Cortex of kidney (tissue), 1 donor: ENCODE data around the gene FLYWCH2.
"Not testable (repeated sequence)": the region's sequence is repeated elsewhere in the genome, so short reads cannot be mapped to it uniquely, and the experiment has no call there.

Source experiments
- DNase-seq: peaks from one replicate; lab custom pipeline; 2025; lab: John Stamatoyannopoulos, UW

Gene FLYWCH2

GRCh38 chr16:2938206-2938605 lies 55.2 kb downstream of the FLYWCH2 start:
- DNase-seq, result no peak

DNA sequence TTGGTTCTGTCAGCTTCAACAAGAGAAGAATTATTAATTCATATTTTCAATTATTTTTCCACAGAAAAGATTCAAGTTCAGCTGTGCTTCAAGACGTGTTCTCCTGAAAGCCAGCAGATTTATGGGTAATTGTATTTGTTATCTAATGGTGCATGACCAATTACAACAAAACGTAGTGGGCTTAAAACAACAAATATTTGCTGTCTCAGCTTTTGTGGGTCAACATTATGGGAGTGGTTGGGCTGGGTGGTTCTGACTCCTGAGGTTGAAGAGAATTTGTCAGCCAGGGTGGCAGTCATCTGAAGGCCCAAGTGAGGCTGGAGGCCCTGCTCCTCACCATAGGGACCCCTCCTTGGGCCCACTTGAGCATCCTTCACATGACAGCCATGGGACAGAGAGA lies 57.0 kb downstream of the FLYWCH2 start:
- DNase-seq, result no peak

DNA sequence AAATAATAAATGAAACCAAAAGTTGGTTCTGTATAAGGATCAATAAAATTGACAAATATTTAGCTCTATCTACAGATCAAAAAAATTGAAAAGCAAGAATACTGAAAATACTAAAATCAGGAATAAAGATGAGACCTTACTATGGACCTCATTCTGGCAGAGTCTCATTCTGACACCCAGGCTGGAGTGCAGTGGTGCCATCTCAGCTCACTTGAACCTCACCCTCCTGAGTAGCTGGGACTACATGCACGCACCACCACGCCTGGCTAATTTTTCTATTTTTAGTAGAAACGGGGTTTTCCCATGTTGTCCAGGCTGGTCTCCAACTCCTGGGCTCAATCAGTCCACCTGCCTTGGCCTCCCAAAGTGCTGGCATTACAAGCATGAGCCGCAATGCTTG lies 59.0 kb downstream of the FLYWCH2 start:
- no peak for DNase-seq

DNA sequence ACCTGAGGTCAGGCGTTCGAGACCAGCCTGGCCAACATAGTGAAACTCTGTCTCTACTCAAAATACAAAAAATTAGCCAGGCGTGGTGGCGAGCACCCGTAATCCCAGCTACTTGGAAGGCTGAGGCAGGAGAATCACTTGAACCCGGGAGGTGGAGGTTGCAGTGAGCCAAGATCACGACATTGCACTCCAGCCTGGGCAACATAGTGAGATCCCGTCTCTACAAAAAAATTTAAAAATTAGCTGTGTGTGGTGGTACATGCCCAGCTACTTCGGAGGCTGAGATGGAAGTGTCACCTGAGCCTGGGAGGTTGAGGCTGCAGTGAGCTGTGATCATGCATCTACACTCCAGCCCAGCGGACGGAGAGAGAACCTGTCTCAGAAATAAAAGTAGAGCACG lies 60.7 kb downstream of the FLYWCH2 start:
- DNase-seq, result not testable (repeated sequence)

DNA sequence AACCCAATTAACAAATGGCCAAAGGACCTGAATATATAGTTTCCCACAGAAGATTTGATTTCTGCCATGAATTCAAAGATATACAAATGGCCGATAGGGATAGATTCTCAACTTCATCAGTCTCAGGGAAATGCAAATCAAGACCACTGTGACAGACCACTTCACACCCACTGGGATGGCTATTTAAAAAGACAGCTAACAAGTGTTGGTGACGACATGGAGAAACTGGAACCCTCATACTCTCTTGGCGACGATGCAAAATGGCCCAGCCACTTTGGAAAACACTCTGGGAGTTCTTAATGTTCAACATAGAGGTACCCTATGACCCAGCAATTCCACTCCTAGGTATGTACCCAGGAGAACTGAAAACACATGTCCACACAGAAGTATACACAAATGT lies 63.6 kb downstream of the FLYWCH2 start:
- DNase-seq, result no peak
